ENCODE results near the gene RPS6KB2. TPM values are rescaled to one million over a fixed set of nuclear protein-coding genes. Genes with fewer than 3 reads are reported as not detected.

Gene RPS6KB2
- total and polyA plus RNA-seq, 2 experiments from 2014 or later, result 65.0 to 105 TPM

GRCh38 chr11:67458266-67458665 is 30.0 kb downstream of the RPS6KB2 start:
- Histone ChIP-seq H3K36me3 (replicated peaks; ENCODE audit: insufficient read depth, low read depth) (no peaks in the 10 kb centered on the region), H3K4me2 (no peak overlapping the region), H2AFZ (no peak overlapping the region), H3K27ac (no peak overlapping the region), H3K9me2 (replicated peaks; ENCODE audit: insufficient read depth) (no peaks in the 10 kb centered on the region), H3K79me2 (no peaks in the 10 kb centered on the region), H3K4me1 (ENCODE audit: insufficient read depth) (no peaks in the 10 kb centered on the region), H3K27me3 (no peaks in the 10 kb centered on the region), H3K9me3 (ENCODE audit: low read depth) (no peaks in the 10 kb centered on the region), H4K20me1 (ENCODE audit: insufficient read depth, poor library complexity, severe bottlenecking) (no peaks in the 10 kb centered on the region), H3K4me3 (no peak overlapping the region)
- TF ChIP-seq, protein P1, sequence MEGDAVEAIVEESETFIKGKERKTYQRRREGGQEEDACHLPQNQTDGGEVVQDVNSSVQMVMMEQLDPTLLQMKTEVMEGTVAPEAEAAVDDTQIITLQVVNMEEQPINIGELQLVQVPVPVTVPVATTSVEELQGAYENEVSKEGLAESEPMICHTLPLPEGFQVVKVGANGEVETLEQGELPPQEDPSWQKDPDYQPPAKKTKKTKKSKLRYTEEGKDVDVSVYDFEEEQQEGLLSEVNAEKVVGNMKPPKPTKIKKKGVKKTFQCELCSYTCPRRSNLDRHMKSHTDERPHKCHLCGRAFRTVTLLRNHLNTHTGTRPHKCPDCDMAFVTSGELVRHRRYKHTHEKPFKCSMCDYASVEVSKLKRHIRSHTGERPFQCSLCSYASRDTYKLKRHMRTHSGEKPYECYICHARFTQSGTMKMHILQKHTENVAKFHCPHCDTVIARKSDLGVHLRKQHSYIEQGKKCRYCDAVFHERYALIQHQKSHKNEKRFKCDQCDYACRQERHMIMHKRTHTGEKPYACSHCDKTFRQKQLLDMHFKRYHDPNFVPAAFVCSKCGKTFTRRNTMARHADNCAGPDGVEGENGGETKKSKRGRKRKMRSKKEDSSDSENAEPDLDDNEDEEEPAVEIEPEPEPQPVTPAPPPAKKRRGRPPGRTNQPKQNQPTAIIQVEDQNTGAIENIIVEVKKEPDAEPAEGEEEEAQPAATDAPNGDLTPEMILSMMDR (IDR thresholded peaks at IDR 0.05; ENCODE audit: poor library complexity), result no peak
- TF ChIP-seq EZH2 (IDR thresholded peaks at IDR 0.05; ENCODE audit: borderline replicate concordance) (no peak), EZH2phosphoT487 (IDR thresholded peaks at IDR 0.05; ENCODE audit: low read depth, severe bottlenecking, unreplicated experiment) (no peak)
- 95% methylated on average over 19 of the region's 19 CpGs for WGBS (ENCODE audit: low lambda C conversion rate, missing lambda C conversion rate)
- DNase-seq (ENCODE audit: low spot score), result no peak

GRCh38 chr11:67463186-67463585 is 34.9 kb downstream of the RPS6KB2 start:
- Histone ChIP-seq H3K9me3 (ENCODE audit: low read depth) (no peaks in the 10 kb centered on the region), H3K79me2 (peaks cover 31% of the 10 kb centered on the region), H3K27me3 (no peaks in the 10 kb centered on the region), H3K4me2 (no peak overlapping the region), H3K4me3 (no peak overlapping the region), H3K27ac (no peak overlapping the region), H4K20me1 (ENCODE audit: insufficient read depth, poor library complexity, severe bottlenecking) (no peaks in the 10 kb centered on the region), H2AFZ (no peak overlapping the region), H3K4me1 (ENCODE audit: insufficient read depth) (peaks cover 8% of the 10 kb centered on the region), H3K36me3 (replicated peaks; ENCODE audit: insufficient read depth, low read depth) (no peaks in the 10 kb centered on the region), H3K9me2 (replicated peaks; ENCODE audit: insufficient read depth) (no peaks in the 10 kb centered on the region)
- no peak for TF ChIP-seq EZH2phosphoT487 (IDR thresholded peaks at IDR 0.05; ENCODE audit: low read depth, severe bottlenecking, unreplicated experiment)
- TF ChIP-seq EZH2 (IDR thresholded peaks at IDR 0.05; ENCODE audit: borderline replicate concordance), result no peak
- TF ChIP-seq, protein P1 (IDR thresholded peaks at IDR 0.05; ENCODE audit: poor library complexity), result no peak
- WGBS (ENCODE audit: low lambda C conversion rate, missing lambda C conversion rate), result 91% methylated on average over 10 of the region's 10 CpGs
- no peak for DNase-seq (ENCODE audit: low spot score)

DNA sequence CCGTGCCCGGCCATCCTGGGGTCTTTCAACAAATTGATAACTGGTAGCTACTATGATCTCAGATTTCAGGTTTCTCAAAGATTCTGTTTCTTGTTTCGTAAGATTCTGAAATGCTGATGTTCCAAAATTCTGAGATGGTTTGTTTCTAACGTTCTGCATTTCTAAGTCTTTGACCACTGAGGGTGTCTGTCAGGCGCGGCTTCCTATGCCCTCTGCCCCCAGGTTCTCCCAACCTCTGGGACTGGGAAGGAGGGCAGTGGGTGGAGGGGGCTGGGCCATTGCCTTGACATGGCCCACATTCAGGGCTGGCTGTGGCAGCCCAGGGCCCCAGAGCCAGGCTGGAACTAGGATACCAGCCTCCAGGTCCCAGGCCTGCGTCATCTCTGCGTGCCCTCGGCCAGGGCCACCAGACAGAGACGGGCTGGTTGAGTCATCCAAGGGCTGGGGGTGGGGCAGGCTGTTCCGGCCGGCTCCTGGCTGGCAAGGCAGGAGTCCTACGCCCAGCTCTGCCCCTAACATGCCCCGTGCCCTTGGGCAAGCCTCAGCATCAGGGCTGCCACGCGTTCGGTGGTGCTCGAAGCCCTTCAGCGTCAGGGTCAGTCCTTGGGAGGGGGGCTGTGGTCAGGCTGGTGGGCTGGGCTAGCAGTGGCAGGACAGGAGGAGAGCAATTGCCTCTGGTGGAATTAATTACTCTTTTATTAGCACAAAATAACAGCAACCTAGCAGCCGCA is 35.6 kb downstream of the RPS6KB2 start:
- no peaks in the 10 kb centered on the region for H3K27me3 ChIP-seq
- peak overlapping the region; percentile 78 for H3K27ac ChIP-seq
- no peak for DNase-seq (ENCODE audit: low spot score)
- no peak overlapping the region for H3K4me3 ChIP-seq
- peak overlapping the region; percentile 88 for H3K4me2 ChIP-seq
- H3K36me3 ChIP-seq (replicated peaks; ENCODE audit: insufficient read depth, low read depth), result no peaks in the 10 kb centered on the region
- no peaks in the 10 kb centered on the region for H4K20me1 ChIP-seq (ENCODE audit: insufficient read depth, poor library complexity, severe bottlenecking)
- peaks cover 37% of the 10 kb centered on the region for H3K79me2 ChIP-seq
- peak overlapping the region; percentile 61 for H2AFZ ChIP-seq
- H3K9me2 ChIP-seq (replicated peaks; ENCODE audit: insufficient read depth), result no peaks in the 10 kb centered on the region
- 95% methylated on average over 19 of the region's 20 CpGs for WGBS (ENCODE audit: low lambda C conversion rate, missing lambda C conversion rate)
- peaks cover 8% of the 10 kb centered on the region for H3K4me1 ChIP-seq (ENCODE audit: insufficient read depth)
- TF ChIP-seq, protein P1 (IDR thresholded peaks at IDR 0.05; ENCODE audit: poor library complexity), result no peak
- TF ChIP-seq EZH2 (IDR thresholded peaks at IDR 0.05; ENCODE audit: borderline replicate concordance) (no peak), EZH2phosphoT487 (IDR thresholded peaks at IDR 0.05; ENCODE audit: low read depth, severe bottlenecking, unreplicated experiment) (no peak)
- H3K9me3 ChIP-seq (ENCODE audit: low read depth), result no peaks in the 10 kb centered on the region
